K562 (cell line): ENCODE measurements around the gene FBXO22. TPM values are rescaled to one million over a fixed set of nuclear protein-coding genes. Genes with fewer than 3 reads are reported as not detected.

Experiments used
- CAMTA2 ChIP-seq: fragments of 250-450 bp; sonication (Bioruptor Pico); conservative IDR thresholded peaks from 2 replicates; pipeline ENCODE4 v1.5.1; 2022
- FOS ChIP-seq: IDR thresholded peaks from 3 replicates; pipeline ENCODE4 v1.6.1; 2011; ENCODE audit not compliant: insufficient read length; ENCODE audit errors: extremely low read depth
- HDGF ChIP-seq: fragments of 450-650 bp; IDR thresholded peaks from 2 replicates; pipeline ENCODE4 v1.6.1; 2016
- HOXB6 ChIP-seq: fragments of 250-450 bp; sonication (Bioruptor Pico); IDR thresholded peaks from 2 replicates; pipeline ENCODE4 v1.5.1; 2022; ENCODE audit warnings: mild to moderate bottlenecking, borderline replicate concordance
- JUND ChIP-seq, 2 experiments: IDR thresholded peaks; 2 replicates in 1 of 2; 3 replicates in 1 of 2; pipeline ENCODE4 v1.6.1; 2011; ENCODE audit warnings: borderline replicate concordance in 2 of 2, low read depth in 2 of 2, low read length in 2 of 2, improper control_type of control experiment in 1 of 2, missing biosample characterization in 1 of 2, missing genetic modification characterization in 1 of 2, missing genetic modification reagents in 1 of 2
- KLF13 ChIP-seq: fragments of 450-650 bp; IDR thresholded peaks from 2 replicates; pipeline ENCODE4 v1.6.1; 2016; ENCODE audit warnings: missing genetic modification characterization, low read depth, mild to moderate bottlenecking, missing compliant biosample characterization, moderate library complexity, borderline replicate concordance
- PPARD ChIP-seq: fragments of 250-450 bp; sonication (Bioruptor Pico); IDR thresholded peaks from 2 replicates; pipeline ENCODE4 v1.8.0; 2022; ENCODE audit warnings: inconsistent platforms, mild to moderate bottlenecking, moderate library complexity
- RBM39 ChIP-seq: fragments of 200-400 bp; formaldehyde crosslinking; optimal IDR thresholded peaks from 2 replicates; pipeline ENCODE3; 2018; ENCODE audit warnings: low read depth, low read length
- SUPT5H ChIP-seq: fragments of 450-650 bp; IDR thresholded peaks from 2 replicates; pipeline ENCODE4 v1.6.1; 2016
- TBP ChIP-seq: optimal IDR thresholded peaks from 2 replicates; pipeline ENCODE3; 2011; ENCODE audit warnings: low read depth, low read length, improper control_type of control experiment
- TEAD1 ChIP-seq, 2 experiments: fragments of 450-650 bp in 1 of 2; sonication (generic) in 1 of 2; formaldehyde crosslinking; IDR thresholded peaks; 2 replicates each; pipeline versions ENCODE4 v1.4.0 to v1.8.0; 2020 to 2022; ENCODE audit warnings: mild to moderate bottlenecking in 2 of 2, missing genetic modification reagents in 1 of 2
- XRCC4 ChIP-seq: IDR thresholded peaks from one replicate; pipeline ENCODE4 v1.6.1; 2011; ENCODE audit not compliant: insufficient read depth, insufficient read length; ENCODE audit errors: extremely low read depth
- ZKSCAN8 ChIP-seq: fragments of 200-800 bp; sonication (Bioruptor generic); IDR thresholded peaks from 2 replicates; pipeline ENCODE4 v1.6.1; 2016; ENCODE audit warnings: missing genetic modification characterization, missing compliant biosample characterization
- ZZZ3 ChIP-seq: fragments of 450-650 bp; IDR thresholded peaks from 2 replicates; pipeline ENCODE4 v1.6.1; 2016; ENCODE audit warnings: antibody characterized with exemption, mild to moderate bottlenecking, moderate library complexity
- polyA plus RNA-seq, 8 experiments: library from polyadenylated mRNA; depleted of rRNA in 4 of 8; stranded (reverse) in 5 of 8; unstranded in 3 of 8; fragments of >200 nt; fragmentation: Nextera tagmentation in 2 of 8; fragmentation: Illumina TruSeq in 1 of 8; extraction: Ambion mirVana in 2 of 8; extraction: Trizol in 1 of 8; gene quantifications; 2 replicates each; pipeline versions ENCODE4 v1.2.1 to v1.2.3, GENCODE V29; 2011 to 2014; ENCODE audit warnings: inconsistent platforms in 1 of 8, missing spikeins in 1 of 8
- total RNA-seq, 7 experiments: library from RNA; depleted of rRNA in 6 of 7; stranded (reverse); fragments of >200 nt in 6 of 7; fragmentation: Illumina TruSeq in 2 of 7; extraction: Trizol in 2 of 7; gene quantifications; 2 replicates each; pipeline versions ENCODE4 v1.2.1 to v1.2.3, GENCODE V29; 2011 to 2021; ENCODE audit warnings: low replicate concordance in 1 of 7
- TF ChIP-seq, protein P1 (sequence below): fragments of 450-650 bp; formaldehyde crosslinking; IDR thresholded peaks from 2 replicates; pipeline ENCODE4 v1.4.0; 2020; ENCODE audit warnings: mild to moderate bottlenecking, mixed read lengths
- TF ChIP-seq, protein P2 (sequence below): fragments of 200-400 bp; formaldehyde crosslinking; IDR thresholded peaks from 2 replicates; pipeline ENCODE4 v1.6.1; 2017; ENCODE audit warnings: mild to moderate bottlenecking, low read depth, low read length, moderate library complexity
- TF ChIP-seq, protein P3 (sequence below): fragments of 450-650 bp; IDR thresholded peaks from 2 replicates; pipeline ENCODE4 v1.6.1; 2016; ENCODE audit warnings: borderline replicate concordance
- TF ChIP-seq, protein P4 (sequence below): fragments of 450-650 bp; IDR thresholded peaks from 2 replicates; pipeline ENCODE4 v1.6.1; 2016; ENCODE audit warnings: missing biosample characterization, missing genetic modification characterization
- TF ChIP-seq, protein P5 (sequence below): fragments of 250-450 bp; sonication (Bioruptor Pico); IDR thresholded peaks from 2 replicates; pipeline ENCODE4 v1.8.0; 2022; ENCODE audit warnings: inconsistent platforms, mild to moderate bottlenecking, moderate library complexity, borderline replicate concordance

The FBXO22 gene
- total and polyA plus RNA-seq, 9 of the 15 experiments (the other 6 are each of a cell fraction or from before 2014, with no cell fraction given): 24.4 to 99.4 (median 66.5) TPM

DNA sequence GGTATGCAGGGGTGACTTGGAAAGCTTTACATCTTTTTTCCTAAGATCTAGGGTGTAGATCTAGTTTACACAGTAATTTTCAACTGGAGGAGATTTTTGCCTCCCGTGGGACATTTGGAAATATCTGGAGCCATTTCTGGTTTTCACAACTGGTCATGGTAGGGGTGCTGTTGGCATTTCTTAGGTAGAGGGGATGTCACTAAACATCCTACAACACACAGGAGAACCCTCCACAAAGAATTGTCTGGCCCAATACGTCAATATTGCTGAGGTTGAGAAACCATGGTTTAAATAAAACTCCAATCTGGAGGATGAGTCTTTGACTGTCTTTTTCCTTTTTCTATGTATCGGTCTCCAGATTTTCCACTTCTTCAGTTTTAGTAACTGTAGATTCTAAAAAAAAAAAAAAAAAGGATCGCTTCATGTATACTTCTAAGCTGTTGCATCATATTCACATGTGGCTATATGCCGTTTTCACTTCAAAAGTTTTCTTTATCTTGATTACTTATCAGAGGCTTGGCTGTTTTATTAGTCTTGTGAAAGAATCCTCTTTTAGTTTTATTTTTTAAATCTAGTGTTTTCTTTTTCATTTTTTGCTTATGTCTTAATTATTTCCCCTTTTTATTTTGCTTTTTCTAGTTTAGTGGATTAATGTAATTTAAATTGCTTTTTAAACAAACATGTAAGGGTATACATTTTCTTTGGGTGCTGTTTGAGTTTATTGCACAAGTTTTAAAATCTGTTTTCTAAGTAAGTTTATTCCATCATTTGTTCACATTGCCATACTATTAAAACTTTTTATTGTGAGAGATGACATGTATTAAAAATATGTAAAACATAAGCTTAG lies 39.2 kb upstream of the FBXO22 start (continued):
- TF ChIP-seq JUND (IDR thresholded peaks at IDR 0.05; ENCODE audit: borderline replicate concordance, low read depth, low read length) (peak; percentile 70), JUND (tag; IDR thresholded peaks at IDR 0.05; ENCODE audit: borderline replicate concordance, low read depth, low read length) (peak; percentile 41; the same call in 2 of the 3 replicates), HOXB6 (CRISPR knock-in tag) (no peak), HDGF (no peak), TEAD1 (CRISPR knock-in tag; IDR thresholded peaks at IDR 0.05) (no peak), FOS (no peak), CAMTA2 (no peak), RBM39 (no peak), ZKSCAN8 (CRISPR knock-in tag) (no peak), TBP (no peak), PPARD (CRISPR knock-in tag) (no peak), KLF13 (no peak), XRCC4 (no peak), ZZZ3 (no peak), SUPT5H (no peak)
- TF ChIP-seq, protein P1, sequence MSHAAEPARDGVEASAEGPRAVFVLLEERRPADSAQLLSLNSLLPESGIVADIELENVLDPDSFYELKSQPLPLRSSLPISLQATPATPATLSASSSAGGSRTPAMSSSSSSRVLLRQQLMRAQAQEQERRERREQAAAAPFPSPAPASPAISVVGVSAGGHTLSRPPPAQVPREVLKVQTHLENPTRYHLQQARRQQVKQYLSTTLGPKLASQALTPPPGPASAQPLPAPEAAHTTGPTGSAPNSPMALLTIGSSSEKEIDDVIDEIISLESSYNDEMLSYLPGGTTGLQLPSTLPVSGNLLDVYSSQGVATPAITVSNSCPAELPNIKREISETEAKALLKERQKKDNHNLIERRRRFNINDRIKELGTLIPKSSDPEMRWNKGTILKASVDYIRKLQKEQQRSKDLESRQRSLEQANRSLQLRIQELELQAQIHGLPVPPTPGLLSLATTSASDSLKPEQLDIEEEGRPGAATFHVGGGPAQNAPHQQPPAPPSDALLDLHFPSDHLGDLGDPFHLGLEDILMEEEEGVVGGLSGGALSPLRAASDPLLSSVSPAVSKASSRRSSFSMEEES (CRISPR knock-in tag): no peak
- TF ChIP-seq, protein P2, sequence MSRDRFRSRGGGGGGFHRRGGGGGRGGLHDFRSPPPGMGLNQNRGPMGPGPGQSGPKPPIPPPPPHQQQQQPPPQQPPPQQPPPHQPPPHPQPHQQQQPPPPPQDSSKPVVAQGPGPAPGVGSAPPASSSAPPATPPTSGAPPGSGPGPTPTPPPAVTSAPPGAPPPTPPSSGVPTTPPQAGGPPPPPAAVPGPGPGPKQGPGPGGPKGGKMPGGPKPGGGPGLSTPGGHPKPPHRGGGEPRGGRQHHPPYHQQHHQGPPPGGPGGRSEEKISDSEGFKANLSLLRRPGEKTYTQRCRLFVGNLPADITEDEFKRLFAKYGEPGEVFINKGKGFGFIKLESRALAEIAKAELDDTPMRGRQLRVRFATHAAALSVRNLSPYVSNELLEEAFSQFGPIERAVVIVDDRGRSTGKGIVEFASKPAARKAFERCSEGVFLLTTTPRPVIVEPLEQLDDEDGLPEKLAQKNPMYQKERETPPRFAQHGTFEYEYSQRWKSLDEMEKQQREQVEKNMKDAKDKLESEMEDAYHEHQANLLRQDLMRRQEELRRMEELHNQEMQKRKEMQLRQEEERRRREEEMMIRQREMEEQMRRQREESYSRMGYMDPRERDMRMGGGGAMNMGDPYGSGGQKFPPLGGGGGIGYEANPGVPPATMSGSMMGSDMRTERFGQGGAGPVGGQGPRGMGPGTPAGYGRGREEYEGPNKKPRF: no peak
- TF ChIP-seq, protein P3, sequence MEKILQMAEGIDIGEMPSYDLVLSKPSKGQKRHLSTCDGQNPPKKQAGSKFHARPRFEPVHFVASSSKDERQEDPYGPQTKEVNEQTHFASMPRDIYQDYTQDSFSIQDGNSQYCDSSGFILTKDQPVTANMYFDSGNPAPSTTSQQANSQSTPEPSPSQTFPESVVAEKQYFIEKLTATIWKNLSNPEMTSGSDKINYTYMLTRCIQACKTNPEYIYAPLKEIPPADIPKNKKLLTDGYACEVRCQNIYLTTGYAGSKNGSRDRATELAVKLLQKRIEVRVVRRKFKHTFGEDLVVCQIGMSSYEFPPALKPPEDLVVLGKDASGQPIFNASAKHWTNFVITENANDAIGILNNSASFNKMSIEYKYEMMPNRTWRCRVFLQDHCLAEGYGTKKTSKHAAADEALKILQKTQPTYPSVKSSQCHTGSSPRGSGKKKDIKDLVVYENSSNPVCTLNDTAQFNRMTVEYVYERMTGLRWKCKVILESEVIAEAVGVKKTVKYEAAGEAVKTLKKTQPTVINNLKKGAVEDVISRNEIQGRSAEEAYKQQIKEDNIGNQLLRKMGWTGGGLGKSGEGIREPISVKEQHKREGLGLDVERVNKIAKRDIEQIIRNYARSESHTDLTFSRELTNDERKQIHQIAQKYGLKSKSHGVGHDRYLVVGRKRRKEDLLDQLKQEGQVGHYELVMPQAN: no peak
- TF ChIP-seq, protein P4, sequence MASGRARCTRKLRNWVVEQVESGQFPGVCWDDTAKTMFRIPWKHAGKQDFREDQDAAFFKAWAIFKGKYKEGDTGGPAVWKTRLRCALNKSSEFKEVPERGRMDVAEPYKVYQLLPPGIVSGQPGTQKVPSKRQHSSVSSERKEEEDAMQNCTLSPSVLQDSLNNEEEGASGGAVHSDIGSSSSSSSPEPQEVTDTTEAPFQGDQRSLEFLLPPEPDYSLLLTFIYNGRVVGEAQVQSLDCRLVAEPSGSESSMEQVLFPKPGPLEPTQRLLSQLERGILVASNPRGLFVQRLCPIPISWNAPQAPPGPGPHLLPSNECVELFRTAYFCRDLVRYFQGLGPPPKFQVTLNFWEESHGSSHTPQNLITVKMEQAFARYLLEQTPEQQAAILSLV: peak; percentile 79
- TF ChIP-seq, protein P5, sequence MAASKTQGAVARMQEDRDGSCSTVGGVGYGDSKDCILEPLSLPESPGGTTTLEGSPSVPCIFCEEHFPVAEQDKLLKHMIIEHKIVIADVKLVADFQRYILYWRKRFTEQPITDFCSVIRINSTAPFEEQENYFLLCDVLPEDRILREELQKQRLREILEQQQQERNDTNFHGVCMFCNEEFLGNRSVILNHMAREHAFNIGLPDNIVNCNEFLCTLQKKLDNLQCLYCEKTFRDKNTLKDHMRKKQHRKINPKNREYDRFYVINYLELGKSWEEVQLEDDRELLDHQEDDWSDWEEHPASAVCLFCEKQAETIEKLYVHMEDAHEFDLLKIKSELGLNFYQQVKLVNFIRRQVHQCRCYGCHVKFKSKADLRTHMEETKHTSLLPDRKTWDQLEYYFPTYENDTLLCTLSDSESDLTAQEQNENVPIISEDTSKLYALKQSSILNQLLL: no peak
